Measurements from ENCODE around the gene TARS2.

Gene TARS2

DNA sequence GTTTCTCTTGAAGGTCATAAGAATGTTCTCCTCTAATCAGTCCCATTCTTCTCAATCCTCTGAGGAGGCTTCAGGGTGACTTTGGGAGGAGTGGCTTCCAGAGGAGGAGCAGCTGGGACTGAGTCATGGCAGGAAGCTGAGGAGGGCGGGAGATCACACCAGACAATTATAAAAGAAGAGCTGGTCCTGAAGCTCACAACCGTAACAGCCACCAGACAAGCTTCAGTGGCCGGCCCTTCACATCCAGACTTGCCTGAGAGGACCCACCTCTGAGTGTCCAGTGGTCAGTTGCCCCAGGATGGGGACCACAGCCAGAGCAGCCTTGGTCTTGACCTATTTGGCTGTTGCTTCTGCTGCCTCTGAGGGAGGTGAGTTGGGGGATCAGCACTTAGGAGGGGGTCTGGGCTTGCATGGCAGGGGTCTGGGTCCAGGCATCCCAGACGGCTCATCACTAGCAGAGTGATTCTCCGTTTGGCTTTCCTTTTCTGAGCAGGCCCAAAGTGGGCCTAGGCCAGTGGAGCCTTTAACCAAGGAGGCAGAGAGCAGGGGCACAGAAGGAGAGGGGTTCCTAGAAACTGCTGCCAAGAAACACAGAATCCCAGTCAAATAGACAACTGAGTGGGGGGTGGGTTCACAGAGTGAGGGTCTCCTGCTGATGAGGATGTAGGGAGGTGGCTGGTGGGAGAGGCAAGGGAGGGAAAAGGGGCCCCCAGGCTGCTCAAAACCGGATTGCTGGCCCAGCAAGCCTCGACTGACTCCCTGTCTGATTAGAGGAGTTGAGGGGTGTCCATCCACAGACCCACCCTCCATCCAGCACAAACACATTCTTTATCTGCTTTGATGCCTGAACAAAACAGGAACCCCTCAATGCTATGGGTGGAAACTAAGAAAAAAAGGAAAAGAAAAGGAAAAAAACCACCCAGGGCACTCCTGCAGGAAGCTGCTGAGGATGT is 21.0 kb downstream of the TARS2 start, which contains the start of gene ECM1:
Gene ECM1 (plus strand): TSS at position 198 of the 953 bp plus-strand sequence. CDS start 101 bp downstream, at position 299.
- no peak for DNase-seq (ENCODE audit: extremely low read depth in 1 of 2, low read depth in 1 of 2)

DNA sequence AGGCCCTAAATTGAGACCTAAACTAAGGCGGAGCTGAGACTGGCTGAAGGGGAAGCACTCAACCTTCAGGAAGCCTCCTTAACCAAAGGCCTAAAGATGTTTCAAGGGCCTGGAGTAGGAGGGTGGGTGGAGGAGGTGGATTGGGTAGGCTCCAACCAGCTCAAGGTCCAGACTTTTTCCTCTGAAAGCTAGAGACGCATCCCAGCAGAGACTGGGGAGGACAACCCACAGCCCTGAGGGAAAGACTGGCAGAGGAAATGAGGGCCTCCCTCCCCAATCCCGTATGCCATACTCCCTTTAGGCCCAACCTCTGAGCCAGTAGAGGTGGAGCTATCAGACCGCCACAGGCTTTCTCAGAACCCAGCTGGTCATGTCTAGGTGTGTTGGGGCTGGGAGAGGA is 21.8 kb downstream of the TARS2 start:
- no peak for DNase-seq (ENCODE audit: extremely low read depth in 1 of 2, low read depth in 1 of 2)

DNA sequence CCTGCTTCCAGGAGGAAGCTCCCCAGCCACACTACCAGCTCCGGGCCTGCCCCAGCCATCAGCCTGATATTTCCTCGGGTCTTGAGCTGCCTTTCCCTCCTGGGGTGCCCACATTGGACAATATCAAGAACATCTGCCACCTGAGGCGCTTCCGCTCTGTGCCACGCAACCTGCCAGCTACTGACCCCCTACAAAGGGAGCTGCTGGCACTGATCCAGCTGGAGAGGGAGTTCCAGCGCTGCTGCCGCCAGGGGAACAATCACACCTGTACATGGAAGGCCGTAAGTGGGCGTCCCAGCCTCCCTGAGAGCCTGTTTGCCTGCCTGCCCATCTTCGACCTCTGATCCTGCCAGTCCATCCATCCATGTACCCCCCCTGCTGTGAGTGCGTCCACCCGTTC is 24.3 kb downstream of the TARS2 start:
- DNase-seq (ENCODE audit: extremely low read depth in 1 of 2, low read depth in 1 of 2): no peak

DNA sequence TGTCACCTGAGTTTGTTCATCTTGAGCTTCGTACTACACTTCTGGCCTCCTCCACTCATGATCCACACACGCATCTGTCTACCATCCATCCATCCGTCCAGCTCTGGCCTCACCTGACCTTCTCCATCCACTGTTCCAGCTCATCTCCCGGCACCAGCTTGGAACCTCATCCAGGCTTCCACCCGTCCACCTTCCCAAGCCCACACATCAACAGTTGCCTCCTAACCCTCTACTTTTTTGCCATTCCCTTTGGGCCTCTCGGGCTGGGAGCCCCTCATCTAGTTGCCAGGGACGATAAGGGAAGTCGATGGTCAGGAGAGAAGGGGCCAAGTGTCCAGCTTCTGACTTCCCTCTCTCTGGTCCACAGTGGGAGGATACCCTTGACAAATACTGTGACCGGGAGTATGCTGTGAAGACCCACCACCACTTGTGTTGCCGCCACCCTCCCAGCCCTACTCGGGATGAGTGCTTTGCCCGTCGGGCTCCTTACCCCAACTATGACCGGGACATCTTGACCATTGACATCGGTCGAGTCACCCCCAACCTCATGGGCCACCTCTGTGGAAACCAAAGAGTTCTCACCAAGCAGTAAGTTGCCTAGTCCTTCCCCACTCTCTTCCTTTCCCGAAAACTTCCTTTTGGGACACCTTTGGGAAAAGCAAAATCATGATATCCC is 24.9 kb downstream of the TARS2 start:
- DNase-seq (ENCODE audit: extremely low read depth in 1 of 2, low read depth in 1 of 2): no peak

DNA sequence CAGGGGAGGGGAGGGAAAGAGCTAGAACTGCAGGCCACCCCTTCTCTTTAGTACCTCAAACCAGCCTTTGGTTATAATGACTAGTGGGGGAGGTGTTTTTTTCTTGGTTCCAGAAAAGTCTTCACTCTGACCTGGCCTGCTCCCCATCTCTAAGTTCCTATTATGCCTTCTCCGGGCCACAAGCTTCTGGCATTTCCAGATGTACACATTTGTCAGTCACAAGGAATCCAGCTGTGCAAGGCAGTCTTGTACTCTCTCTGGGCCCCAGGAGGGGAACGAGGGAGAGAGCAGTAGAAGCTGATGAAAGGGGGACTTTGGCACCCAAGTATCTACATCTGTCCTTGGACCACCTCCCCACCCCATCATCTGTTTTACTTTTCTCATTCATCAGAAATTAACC is 25.6 kb downstream of the TARS2 start:
- DNase-seq (ENCODE audit: extremely low read depth in 1 of 2, low read depth in 1 of 2): no peak

DNA sequence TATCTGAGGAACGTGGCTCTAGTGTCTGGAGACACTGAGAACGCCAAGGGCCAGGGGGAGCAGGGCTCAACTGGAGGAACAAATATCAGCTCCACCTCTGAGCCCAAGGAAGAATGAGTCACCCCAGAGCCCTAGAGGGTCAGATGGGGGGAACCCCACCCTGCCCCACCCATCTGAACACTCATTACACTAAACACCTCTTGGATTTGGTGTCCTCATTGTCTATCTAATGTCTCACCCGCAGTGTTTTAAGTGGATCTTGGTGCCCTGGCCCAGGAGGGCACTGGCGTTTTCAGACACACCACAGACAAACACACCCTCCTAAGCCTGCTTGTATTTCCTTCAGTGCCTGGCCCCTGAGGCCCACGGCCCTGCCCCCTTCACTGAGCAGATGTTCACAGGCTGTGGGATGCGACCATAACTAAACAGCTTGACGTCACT is 26.2 kb downstream of the TARS2 start:
- no peak for DNase-seq (ENCODE audit: extremely low read depth in 1 of 2, low read depth in 1 of 2)

DNA sequence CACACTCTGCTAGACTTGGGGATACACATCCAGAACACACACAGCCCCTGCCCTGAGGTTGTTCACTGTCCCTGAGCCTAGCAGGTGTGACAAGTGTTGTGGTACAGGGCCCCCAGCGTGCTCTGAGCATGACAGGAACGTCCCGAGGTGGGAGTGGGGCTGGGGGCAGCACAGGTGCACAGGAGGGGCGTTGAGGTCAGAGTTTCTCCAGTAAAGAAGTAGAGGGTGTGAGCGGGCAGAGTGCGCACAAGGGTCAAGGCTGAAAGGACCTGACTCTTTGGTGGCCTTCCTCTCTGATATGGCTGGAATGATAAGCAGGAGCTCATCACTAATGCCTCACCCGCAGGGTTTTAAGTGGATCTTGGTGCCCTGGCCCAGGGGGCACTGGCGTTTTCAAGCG is 27.0 kb downstream of the TARS2 start:
- DNase-seq (ENCODE audit: extremely low read depth in 1 of 2, low read depth in 1 of 2): no peak

DNA sequence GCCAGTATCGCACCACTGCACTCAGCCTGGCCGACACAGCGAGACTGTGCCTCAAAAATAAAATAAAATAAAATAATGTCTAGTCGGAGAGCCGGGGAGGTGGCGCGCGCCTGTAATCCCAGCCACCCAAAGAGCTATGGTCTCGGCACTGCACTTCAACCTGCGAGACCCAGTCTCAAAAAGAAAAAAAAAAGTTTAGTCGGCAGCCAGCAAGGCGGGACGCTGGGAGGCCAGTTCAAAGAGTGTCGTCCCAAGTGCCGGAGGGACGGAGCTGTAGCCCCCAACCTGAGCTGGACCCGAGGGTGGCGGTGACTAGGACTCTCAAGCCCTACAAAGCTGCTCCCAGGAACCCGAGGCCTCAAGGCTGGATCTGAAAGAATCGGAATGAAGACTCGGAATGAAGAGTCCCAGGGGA is 27.7 kb downstream of the TARS2 start:
- no peak for DNase-seq (ENCODE audit: extremely low read depth in 1 of 2, low read depth in 1 of 2)

DNA sequence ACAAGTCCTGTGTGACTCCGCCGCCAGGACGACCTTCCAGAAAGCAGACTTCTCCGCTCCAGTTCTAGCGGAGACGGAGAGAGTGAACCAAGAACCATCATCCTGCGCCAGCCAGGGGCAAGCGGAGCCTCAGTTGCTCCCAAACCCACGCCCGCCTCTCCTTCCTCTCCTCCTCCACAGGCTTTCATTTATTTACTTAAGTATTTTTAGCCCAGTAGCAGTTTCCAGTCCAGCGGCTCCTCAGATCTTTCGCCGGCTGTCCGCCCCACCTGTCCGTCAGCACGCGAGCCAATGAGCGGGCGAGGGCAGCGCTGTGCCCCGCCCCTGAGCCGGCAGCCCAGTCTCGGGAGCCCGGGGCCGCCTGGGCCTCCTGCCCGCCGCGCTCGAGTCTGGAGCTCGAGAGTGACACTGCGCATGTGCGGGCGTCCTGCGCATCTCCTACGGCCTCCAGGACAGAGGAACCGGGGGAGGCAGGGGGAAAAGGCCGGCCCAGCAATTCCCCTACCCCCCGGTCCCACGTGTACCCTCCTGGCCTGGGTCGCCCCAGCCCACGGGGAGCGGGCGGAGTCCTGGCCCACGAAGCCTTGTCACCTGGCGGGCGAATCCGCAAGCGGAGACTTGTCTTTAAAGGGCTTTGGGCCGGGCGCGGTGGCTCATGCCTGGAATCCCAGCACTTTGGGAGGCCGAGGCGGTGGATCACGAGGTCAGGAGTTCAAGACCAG is 28.3 kb downstream of the TARS2 start, which contains the start of gene FALEC:
Gene FALEC (plus strand): TSS at position 425 of the 722 bp plus-strand sequence.
- peak; percentile 71 to 83 for DNase-seq (ENCODE audit: extremely low read depth in 1 of 2, low read depth in 1 of 2)

DNA sequence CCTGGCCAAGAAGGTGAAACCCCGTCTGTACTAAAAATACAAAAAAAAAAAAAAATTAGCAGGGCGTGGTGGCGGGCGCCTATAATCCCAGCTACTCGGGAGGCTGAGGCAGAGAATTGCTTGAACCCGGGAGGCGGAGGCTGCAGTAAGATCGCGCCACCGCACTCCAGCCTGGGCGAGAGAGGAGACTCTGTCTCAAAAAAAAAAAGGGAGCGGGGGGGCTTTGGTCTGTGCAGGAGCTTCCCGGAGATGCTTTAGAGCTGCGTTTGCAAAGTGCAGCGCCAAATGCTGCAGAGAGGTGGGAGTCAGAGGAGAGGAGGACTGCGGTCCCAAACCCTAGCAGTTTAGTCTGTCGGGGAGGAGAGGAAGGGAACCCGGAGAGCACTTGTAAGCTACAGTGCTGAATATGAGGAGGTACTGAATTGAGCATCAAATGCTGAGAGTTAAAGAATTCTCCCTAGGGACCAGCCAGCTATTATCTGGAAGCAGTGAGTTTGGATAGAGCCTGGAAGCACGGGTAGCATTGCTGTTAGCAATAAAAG is 28.9 kb downstream of the TARS2 start:
- DNase-seq (ENCODE audit: extremely low read depth in 1 of 2, low read depth in 1 of 2): no peak

DNA sequence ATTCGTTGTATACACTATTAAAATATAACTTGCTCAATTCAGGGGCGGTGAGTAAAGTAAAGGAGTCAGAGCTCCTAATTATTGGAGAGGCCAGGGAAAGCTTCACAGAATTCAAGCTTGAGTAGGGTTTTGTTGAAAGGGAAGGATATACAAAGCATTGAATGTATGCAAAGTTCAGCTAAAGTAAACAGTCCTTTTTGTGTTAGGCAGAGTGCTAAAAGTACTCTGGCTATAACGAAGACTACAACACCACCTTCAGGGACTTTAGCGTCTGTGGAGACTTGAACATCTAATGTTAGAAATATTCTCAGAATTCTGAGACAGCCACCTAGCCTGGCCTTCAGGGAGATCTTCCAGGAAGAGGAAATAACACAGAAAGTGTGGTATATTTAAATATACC is 29.4 kb downstream of the TARS2 start:
- no peak for DNase-seq (ENCODE audit: extremely low read depth in 1 of 2, low read depth in 1 of 2)

DNA sequence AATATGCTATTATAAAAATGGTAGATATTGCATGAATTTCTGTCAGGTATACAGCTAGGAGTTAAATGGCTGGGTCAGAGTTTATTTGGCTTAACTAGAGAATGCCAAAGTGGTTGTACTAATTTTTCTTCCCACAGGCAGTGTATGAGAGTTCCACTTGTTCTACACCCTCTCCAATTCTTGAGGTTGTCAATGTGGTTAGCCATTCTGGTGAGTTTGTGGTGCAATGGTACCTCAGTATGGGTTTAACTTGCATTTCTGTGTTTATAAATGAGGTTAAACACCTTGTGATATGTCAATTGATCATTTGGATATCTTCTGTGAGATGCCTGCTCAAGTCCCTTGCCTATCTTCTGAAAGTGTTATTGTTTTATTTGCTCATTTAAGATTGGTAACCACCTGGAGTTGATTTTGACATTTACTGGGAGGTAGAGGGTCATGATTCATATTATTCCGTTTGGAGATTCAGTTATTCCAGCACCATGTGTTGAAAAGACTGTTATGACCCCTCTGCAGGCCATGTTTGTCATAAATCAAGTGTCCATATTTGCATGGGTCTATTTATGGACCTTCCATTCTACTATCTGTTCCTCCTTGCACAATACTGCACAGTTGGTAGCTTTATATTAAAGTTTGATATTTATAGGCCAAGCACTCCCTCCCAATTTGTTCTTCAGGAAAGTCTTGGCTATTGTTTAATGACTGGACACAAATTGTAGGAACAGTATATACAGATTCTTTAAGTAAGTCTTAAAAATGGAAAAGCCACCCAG is 34.2 kb downstream of the TARS2 start:
- DNase-seq (ENCODE audit: extremely low read depth in 1 of 2, low read depth in 1 of 2): no peak

DNA sequence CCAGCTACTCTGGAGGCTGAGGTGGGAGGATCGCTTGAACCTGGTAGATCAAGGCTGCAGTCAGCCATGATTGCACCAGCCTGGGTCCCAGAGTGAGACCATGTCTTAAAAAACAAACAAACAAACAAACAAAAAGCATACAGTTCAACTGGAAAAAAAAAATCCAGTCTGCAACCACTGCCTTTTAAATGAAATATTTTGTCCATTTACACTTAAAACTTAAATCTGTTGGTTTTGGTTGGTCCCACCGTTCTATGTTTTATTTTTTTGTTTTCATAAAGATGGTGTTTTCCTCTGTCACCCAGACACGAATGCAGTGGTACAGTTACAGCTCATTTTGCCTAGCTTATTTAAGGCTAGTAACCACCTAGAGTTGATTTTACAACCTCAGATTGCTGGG is 38.1 kb downstream of the TARS2 start:
- DNase-seq (ENCODE audit: extremely low read depth in 1 of 2, low read depth in 1 of 2): no peak

DNA sequence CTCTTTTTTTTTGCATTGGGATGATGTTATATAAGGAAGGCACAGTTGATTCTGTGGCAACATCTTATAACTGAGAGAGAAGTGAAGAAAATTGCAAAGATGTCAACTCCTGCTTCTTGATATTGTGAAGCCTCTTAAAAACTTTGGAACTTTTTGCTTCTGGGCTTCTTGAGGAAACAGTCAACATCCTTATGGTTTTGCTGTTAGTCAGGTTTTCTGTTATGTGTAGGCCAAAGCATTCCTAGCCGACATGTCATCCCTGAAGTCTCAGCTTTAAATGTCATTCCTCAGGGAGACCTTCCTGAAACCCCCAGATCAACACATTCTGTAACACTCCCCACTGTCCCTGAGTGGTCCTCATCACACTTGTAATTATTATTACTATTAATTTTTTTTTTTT is 41.0 kb downstream of the TARS2 start:
- no peak for DNase-seq (ENCODE audit: extremely low read depth in 1 of 2, low read depth in 1 of 2)

DNA sequence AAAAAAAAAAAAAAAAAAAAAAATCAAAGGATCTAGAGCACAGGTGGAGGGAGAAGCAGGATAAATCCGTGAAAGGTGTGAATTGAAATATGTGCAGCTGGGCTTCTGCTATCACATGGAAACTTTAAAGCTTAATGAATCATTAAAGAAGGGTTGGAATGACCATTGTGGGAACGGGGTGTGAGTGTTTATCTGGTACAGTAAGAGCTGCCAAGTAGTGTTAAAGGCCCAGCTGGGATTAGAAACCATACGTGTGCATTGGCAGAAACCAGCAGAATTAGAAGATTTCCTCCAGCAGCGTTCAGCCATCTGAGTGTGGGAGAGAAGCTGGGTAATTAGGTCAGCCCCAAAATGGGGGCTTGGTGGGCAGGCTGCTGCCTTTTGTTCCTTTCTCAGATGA is 41.8 kb downstream of the TARS2 start:
- no peak for DNase-seq (ENCODE audit: extremely low read depth in 1 of 2, low read depth in 1 of 2)

DNA sequence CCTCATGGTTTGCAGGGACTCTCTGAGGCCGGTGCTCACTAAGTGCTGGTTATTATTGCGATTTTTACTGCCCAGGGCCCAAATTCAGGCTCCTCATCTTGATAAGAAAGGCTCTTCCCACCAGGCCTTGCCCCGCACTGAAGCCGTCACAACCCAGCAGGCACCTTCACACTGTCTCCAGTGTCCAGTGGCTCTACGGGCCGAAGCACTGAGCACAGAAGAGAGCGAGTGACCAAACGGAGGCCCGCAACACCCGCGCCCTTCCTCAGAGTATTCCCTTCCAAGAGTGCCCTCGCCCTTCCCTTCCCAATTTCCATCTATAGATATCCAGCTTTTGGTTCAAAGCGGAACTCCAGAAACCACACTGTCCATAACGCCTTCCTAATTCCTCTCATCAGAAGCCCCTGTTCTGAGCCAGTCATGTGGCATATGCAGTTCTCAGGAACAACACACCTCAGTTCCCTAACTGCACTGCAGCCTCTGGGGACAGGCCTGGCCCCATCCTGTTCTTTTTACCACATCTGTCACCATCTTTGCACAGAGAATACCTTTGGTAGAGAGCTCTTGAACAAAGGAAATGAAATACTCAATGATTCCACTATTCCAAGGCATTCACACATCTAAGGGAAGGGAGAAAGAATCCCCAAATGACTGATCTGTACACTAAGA is 43.4 kb downstream of the TARS2 start:
- no peak for DNase-seq (ENCODE audit: extremely low read depth in 1 of 2, low read depth in 1 of 2)

DNA sequence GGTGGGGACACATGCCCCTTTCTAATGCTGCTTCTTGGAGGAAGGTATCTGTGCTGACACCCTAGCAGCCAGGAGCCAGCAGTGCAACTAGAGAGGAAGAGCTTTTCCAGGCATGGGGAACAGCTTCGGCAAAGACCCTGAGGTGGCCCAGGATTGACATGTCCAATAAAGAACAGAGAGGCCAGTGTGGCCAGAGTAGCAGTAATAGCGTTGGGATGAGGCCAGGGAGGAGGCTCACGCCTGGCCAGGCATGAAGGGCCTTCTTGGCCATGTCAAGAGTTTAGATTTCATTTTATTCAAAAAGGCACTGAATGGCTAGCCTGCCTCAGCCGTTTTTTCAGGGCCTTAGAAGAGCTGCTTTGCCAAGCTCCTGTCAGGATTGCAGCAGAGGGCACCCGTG is 45.6 kb downstream of the TARS2 start:
- DNase-seq (ENCODE audit: extremely low read depth in 1 of 2, low read depth in 1 of 2): no peak

DNA sequence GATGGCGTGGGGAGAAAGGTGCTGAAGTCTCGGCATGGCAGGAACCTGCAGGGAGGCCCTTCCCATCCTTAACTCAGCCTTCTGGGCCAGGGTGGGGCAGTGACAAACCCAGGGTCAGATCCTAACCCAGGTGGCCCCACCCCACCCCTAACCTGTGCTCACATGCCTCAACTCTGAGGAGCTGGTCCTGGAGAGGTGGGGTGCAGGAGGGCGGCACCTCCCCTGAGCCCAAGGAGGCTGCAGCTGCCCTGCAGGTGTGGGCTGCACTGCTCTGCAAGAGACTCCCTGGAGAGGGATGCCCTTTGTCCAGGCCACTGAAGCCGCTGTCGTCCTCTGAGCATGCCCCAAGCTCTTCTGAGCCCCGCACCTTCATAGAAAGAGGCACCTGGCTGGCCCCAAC is 46.8 kb downstream of the TARS2 start:
- no peak for DNase-seq (ENCODE audit: extremely low read depth in 1 of 2, low read depth in 1 of 2)

DNA sequence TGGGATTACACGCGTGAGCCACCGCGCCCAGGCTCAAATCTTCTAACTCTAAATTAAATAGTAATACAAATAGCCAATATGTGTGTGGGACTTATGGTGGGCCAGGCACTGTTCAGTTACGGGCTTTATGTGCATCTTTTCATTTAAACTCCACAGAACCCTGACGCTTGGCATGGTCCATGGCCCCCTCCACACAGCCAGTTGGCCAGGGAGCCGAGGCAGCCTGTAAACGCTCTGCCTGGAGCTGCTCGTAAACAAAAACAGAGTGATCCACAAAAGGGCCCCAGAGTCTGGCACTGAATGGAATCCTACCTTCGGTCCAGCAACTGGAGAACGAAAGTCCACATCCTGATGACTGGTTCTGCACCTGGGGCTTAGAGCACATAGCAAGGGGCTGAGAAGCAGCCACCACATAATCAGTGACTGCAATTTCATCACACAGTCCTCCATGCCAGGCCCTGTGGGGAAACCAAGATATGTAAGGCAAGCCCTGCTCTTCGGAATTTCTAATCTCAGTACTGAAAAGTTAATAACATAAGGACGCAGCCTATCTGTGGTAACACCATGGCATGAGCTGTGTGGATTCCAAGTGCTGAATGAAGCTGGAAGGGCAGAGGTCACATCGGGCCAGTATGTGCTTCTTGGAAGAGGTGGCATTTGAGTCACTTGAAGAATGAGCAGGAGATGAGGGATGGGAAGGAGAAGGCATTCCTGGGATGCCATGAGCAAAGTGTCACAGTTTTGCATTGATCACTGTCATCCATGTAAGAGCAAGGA is 48.5 kb downstream of the TARS2 start:
- DNase-seq (ENCODE audit: extremely low read depth in 1 of 2, low read depth in 1 of 2): no peak
